ENCODE data around the gene BRSK2. TPM values are rescaled to one million over a fixed set of nuclear protein-coding genes. Genes with fewer than 3 reads are reported as not detected.

The BRSK2 gene
- total and polyA plus RNA-seq, 12 donors = 0.13 to 2.3 (median 0.44) TPM; not detected in 1

DNA sequence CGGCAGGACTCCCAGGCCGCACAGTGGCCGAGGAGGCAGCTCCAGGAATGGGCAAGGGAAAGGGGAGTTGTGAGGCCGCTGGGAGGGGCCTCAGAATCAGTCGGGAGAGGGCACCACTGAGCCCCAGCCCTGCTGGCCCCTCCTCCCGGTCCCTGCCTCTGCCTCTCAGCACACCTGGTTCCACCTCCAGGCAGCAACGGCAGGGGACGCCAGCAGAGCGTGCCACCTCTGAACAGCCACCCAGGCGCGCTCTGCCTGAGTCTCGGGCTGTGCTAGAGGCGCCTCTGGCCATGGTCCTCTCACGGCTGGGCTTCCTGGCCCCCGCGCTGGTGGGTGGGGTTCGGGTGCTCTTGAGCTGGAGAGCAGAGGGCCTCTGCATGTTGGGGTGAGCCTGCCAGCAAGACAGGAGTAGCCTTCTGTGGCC is 63.9 kb downstream of the BRSK2 start:
- intact Hi-C loops (cut with DNase I) = loop anchor here in 5 of 10 donors (5.0 to 10.0 kb wide), 3 partner anchors 59 to 64 kb away; no protein-coding TSS in a partner anchor
- no peak for DNase-seq
- Histone ChIP-seq H3K27ac (no peak overlapping the region), H3K9me3 (no peaks in the 10 kb centered on the region), H3K36me3 (no peaks in the 10 kb centered on the region), H3K27me3 (peaks cover 0 to 30% (median 0%) of the 10 kb centered on the region in 7 donors), H3K4me1 (peaks cover 0 to 18% (median 7%) of the 10 kb centered on the region in 9 donors), H3K4me3 (no peak overlapping the region)
- peak; percentile 24 to 67 (median 50) for ATAC-seq
- TF ChIP-seq CTCF (IDR thresholded peaks at IDR 0.05) = peak in 8 of 9 donors; percentile 20 to 64 (median 51)
- WGBS, 2 donors = 24 to 25% methylated on average over 17 of the region's 17 CpGs

- H3K4me3 ChIP-seq = no peak overlapping the region
- peaks cover 0 to 22% (median 7%) of the 10 kb centered on the region in 9 donors for H3K4me1 ChIP-seq
- DNase-seq (no peak), ATAC-seq (no peak)
- no peaks in the 10 kb centered on the region for H3K36me3 ChIP-seq
- 68 to 69% methylated on average over 21 of the region's 21 CpGs for WGBS, 2 donors
- intact Hi-C loops (cut with DNase I) = loop anchor here in 5 of 10 donors (5.0 to 10.0 kb wide), 3 partner anchors 58 to 63 kb away; no protein-coding TSS in a partner anchor
- peaks cover 0 to 23% (median 0%) of the 10 kb centered on the region in 7 donors for H3K27me3 ChIP-seq
- TF ChIP-seq CTCF (IDR thresholded peaks at IDR 0.05) = no peak
- no peak overlapping the region for H3K27ac ChIP-seq
- H3K9me3 ChIP-seq = no peaks in the 10 kb centered on the region
Measured at GRCh38 chr11:1454576-1454975, 64.8 kb downstream of the BRSK2 start.

DNA sequence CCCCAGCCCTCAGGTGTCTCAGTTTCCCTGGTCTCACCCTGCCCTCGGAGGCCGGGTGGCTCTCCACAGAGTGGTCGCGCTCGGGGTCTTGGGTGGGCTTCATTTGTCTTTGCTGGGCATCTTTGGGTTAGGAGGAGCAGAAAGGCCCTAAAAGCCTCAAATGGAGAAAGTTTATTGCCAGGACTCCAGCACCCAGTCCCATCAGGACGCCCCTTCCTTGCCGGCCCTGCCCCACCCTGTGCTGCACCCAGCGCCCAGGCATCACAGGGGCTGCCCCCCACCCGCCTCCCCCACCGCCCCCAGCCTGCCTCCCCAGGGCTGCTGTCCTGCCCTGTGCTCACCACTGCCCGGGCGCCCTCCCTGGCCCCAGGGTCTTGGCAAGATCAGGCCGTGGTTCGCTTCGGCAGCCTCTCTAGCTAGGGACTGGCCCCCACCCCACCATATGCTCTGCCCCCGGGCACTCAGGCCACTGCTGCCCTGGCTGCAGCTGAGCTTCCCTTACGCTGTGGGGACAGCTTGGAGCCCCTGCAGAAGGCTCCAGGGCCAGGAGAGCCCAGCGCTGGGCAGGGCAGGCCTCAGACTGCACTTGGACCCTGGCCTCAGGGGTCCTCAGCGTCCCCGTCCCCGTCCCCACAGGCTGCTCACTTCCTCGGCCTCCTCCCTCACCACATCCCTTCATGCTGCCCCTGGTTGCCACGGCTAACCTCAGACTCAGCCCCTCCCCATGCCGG is 65.5 kb downstream of the BRSK2 start:
- WGBS, 2 donors = 75 to 77% methylated on average over 18 to 24 of the region's 24 CpGs
- Histone ChIP-seq H3K4me1 (peaks cover 0 to 22% (median 7%) of the 10 kb centered on the region in 9 donors), H3K9me3 (no peaks in the 10 kb centered on the region), H3K4me3 (no peak overlapping the region), H3K27me3 (peaks cover 0 to 22% (median 0%) of the 10 kb centered on the region in 7 donors), H3K36me3 (no peaks in the 10 kb centered on the region), H3K27ac (no peak overlapping the region)
- DNase-seq (no peak), ATAC-seq (no peak)
- intact Hi-C loops (cut with DNase I) = loop anchor here in 5 of 10 donors (5.0 to 10.0 kb wide), 2 partner anchors 60 to 62 kb away; no protein-coding TSS in a partner anchor
- TF ChIP-seq CTCF (IDR thresholded peaks at IDR 0.05) = no peak

DNA sequence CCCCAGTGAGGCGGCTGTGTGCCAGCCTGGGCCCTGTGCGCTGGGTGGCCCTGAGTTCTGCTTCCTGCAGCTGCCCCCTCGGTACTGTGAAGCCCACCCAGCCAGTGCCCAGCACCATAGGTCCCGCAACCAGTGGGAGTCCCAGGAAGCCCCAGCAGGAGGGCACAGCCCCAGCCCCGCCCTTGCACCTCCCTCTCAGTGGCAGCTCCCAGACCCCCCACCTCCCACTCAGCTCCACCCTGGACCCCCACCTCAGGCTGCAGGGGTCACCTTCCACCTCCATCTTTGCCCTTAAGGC is 66.0 kb downstream of the BRSK2 start:
- ATAC-seq (no peak), DNase-seq (no peak)
- Histone ChIP-seq H3K27ac (no peak overlapping the region), H3K4me1 (peaks cover 0 to 22% (median 7%) of the 10 kb centered on the region in 9 donors), H3K9me3 (no peaks in the 10 kb centered on the region), H3K27me3 (peaks cover 0 to 18% (median 0%) of the 10 kb centered on the region in 7 donors), H3K36me3 (no peaks in the 10 kb centered on the region), H3K4me3 (no peak overlapping the region)
- no peak for TF ChIP-seq CTCF (IDR thresholded peaks at IDR 0.05)
- 72 to 90% methylated on average over 5 of the region's 5 CpGs for WGBS, 2 donors
- intact Hi-C loops (cut with DNase I) = loop anchor here in 5 of 10 donors (5.0 to 10.0 kb wide), 2 partner anchors 59 to 62 kb away; no protein-coding TSS in a partner anchor

Measured in heart right ventricle (tissue), 16 donors.